HepG2 (cell line): ENCODE results near the gene MSRB3. TPM values are rescaled to one million over a fixed set of nuclear protein-coding genes. Genes with fewer than 3 reads are reported as not detected.

Experiments
- ATF3 ChIP-seq: sonication (generic); formaldehyde crosslinking; IDR thresholded peaks from 2 replicates; pipeline ENCODE4 v1.4.0; 2020; ENCODE audit warnings: missing genetic modification reagents
- CCDC6 ChIP-seq: sonication (generic); formaldehyde crosslinking; IDR thresholded peaks from 2 replicates; pipeline ENCODE4 v1.8.1; 2022; ENCODE audit warnings: mild to moderate bottlenecking, missing genetic modification reagents, moderate library complexity
- HMG20B ChIP-seq: conservative IDR thresholded peaks from 2 replicates; pipeline ENCODE4 v1.6.1; 2016; ENCODE audit warnings: missing genetic modification reagents, missing compliant biosample characterization
- HNRNPK ChIP-seq: fragments of 200-400 bp; formaldehyde crosslinking; IDR thresholded peaks from 2 replicates; pipeline ENCODE4 v1.6.1; 2018; ENCODE audit warnings: low read length, low read depth, moderate library complexity, mild to moderate bottlenecking; ENCODE audit not compliant: poor library complexity, severe bottlenecking
- KDM5B ChIP-seq: sonication (generic); formaldehyde crosslinking; IDR thresholded peaks from 2 replicates; pipeline ENCODE4 v1.4.0; 2020; ENCODE audit warnings: missing genetic modification reagents, mild to moderate bottlenecking, borderline replicate concordance
- KLF6 ChIP-seq: IDR thresholded peaks from 2 replicates; pipeline ENCODE4 v1.8.0; 2016; ENCODE audit warnings: missing biosample characterization, missing genetic modification reagents
- KMT2A ChIP-seq: sonication (generic); formaldehyde crosslinking; IDR thresholded peaks from 2 replicates; pipeline ENCODE4 v1.4.0; 2020; ENCODE audit warnings: missing genetic modification reagents
- LCORL ChIP-seq, 2 experiments: fragments of 450-650 bp in 1 of 2; sonication (generic) in 1 of 2; formaldehyde crosslinking in 1 of 2; IDR thresholded peaks; 2 replicates each; pipeline versions ENCODE4 v1.5.0 to v1.6.1; 2017 to 2020; ENCODE audit warnings: antibody characterized with exemption in 1 of 2, missing genetic modification reagents in 1 of 2
- MTF2 ChIP-seq: sonication (generic); formaldehyde crosslinking; IDR thresholded peaks from 2 replicates; pipeline ENCODE4 v1.5.0; 2020; ENCODE audit warnings: missing genetic modification reagents, borderline replicate concordance
- PHF8 ChIP-seq: sonication (generic); formaldehyde crosslinking; IDR thresholded peaks from 2 replicates; pipeline ENCODE4 v1.5.0; 2020; ENCODE audit warnings: missing genetic modification reagents
- SALL2 ChIP-seq: sonication (generic); formaldehyde crosslinking; IDR thresholded peaks from 2 replicates; pipeline ENCODE4 v1.8.1; 2023; ENCODE audit warnings: mild to moderate bottlenecking, missing genetic modification reagents, inconsistent platforms
- TEAD3 ChIP-seq: optimal IDR thresholded peaks from 2 replicates; pipeline ENCODE3; 2016; ENCODE audit warnings: borderline replicate concordance
- YEATS4 ChIP-seq: sonication (generic); formaldehyde crosslinking; IDR thresholded peaks from 2 replicates; pipeline ENCODE4 v1.4.0; 2020; ENCODE audit warnings: missing genetic modification reagents, borderline replicate concordance
- ZBTB34 ChIP-seq: sonication (generic); formaldehyde crosslinking; IDR thresholded peaks from 2 replicates; pipeline ENCODE4 v1.8.0; 2022; ENCODE audit warnings: mild to moderate bottlenecking, missing genetic modification reagents
- ZNF20 ChIP-seq: sonication (generic); formaldehyde crosslinking; IDR thresholded peaks from 2 replicates; pipeline ENCODE4 v1.4.0; 2020; ENCODE audit warnings: mild to moderate bottlenecking, moderate library complexity, missing genetic modification reagents
- ZNF296 ChIP-seq: sonication (generic); formaldehyde crosslinking; conservative IDR thresholded peaks from 2 replicates; pipeline ENCODE4 v1.5.0; 2020; ENCODE audit warnings: mild to moderate bottlenecking, missing genetic modification reagents
- ZNF501 ChIP-seq: sonication (generic); formaldehyde crosslinking; IDR thresholded peaks from 2 replicates; pipeline ENCODE4 v1.5.1; 2020; ENCODE audit warnings: mild to moderate bottlenecking, moderate library complexity, missing genetic modification reagents
- ZNF547 ChIP-seq: sonication (generic); formaldehyde crosslinking; IDR thresholded peaks from 2 replicates; pipeline ENCODE4 v1.5.1; 2020; ENCODE audit warnings: mild to moderate bottlenecking, missing genetic modification reagents
- ZNF776 ChIP-seq: sonication (generic); formaldehyde crosslinking; IDR thresholded peaks from 2 replicates; pipeline ENCODE4 v1.4.0; 2020; ENCODE audit warnings: mild to moderate bottlenecking, missing genetic modification reagents
- polyA plus RNA-seq, 8 experiments: library from polyadenylated mRNA; depleted of rRNA in 3 of 8; stranded (reverse) in 7 of 8; unstranded in 1 of 8; fragments of >200 nt; fragmentation: Illumina TruSeq in 4 of 8; extraction: Trizol in 4 of 8; gene quantifications; 2 replicates each; pipeline versions ENCODE4 v1.2.1 to v1.2.3, GENCODE V29; 2011 to 2016; ENCODE audit warnings: low read depth in 4 of 8, missing spikeins in 1 of 8, mixed read lengths in 1 of 8; ENCODE audit not compliant: insufficient read depth in 1 of 8
- total RNA-seq, 5 experiments: library from RNA; depleted of rRNA; stranded (reverse); fragments of >200 nt; fragmentation: Illumina TruSeq; extraction: Trizol; gene quantifications; 2 replicates each; pipeline ENCODE4 v1.2.3, GENCODE V29; 2016; ENCODE audit warnings: low read depth in 1 of 5
- TF ChIP-seq, protein P1 (sequence below): sonication (generic); formaldehyde crosslinking; IDR thresholded peaks from 2 replicates; pipeline ENCODE4 v1.5.0; 2020; ENCODE audit warnings: mild to moderate bottlenecking, missing genetic modification reagents, borderline replicate concordance
- TF ChIP-seq, protein P2 (sequence below): sonication (generic); formaldehyde crosslinking; IDR thresholded peaks from 2 replicates; pipeline ENCODE4 v1.4.0; 2020; ENCODE audit warnings: missing genetic modification reagents

The MSRB3 gene
- total and polyA plus RNA-seq, 2 of the 13 experiments (the other 11 are each of a cell fraction or from before 2014, with no cell fraction given), result 1.5 to 1.9 TPM

DNA sequence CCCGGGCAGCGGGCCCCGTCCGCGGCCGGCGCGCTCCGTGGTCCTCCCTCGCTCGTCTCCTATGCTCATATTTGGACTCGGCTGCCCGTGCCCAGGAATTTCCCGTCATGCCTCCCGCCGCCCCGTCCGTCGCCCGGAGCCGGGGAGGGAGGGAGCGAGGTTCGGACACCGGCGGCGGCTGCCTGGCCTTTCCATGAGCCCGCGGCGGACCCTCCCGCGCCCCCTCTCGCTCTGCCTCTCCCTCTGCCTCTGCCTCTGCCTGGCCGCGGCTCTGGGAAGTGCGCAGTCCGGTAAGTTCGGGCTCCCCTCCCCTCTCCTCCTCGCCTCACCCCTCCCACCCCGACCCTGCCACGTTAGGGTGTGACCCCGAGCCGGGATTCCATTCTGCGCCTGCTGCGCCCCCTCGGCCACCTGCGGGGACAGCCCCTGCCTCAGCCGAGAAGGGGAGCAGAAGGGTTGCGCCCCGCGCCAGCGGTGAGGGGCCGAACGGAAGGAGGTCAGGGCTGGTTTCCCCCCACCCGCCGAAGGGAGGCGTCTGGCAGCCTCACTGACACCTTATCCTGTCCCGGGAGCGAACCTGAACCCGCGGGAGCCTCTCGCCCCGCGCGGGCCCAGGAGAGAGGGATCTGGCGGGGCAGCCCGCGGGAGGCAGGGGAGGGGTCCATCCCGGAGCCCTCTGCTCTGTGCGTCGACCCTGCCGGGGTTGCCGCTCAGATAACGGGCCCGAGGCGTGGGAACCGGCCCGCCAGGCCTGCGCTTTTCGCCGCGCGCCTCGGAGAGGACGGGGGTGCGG, at the start of gene MSRB3 (continued):
- TF ChIP-seq KLF6 (CRISPR knock-in tag) (no peak), PHF8 (CRISPR knock-in tag) (peak; percentile 38; the same call in 1 of the 2 replicates), ZBTB34 (CRISPR knock-in tag) (0 out of 2 replicates have a peak, but pooled peaks have one; percentile 27), ZNF20 (CRISPR knock-in tag) (no peak), MTF2 (CRISPR knock-in tag) (peak; percentile 95), CCDC6 (CRISPR knock-in tag) (0 out of 2 replicates have a peak, but pooled peaks have one; percentile 25), ZNF296 (no peak), KMT2A (peak; percentile 9; the same call in 1 of the 2 replicates), ZNF501 (CRISPR knock-in tag) (0 out of 2 replicates have a peak, but pooled peaks have one; percentile 10), ZNF547 (CRISPR knock-in tag) (peak; percentile 21; the same call in 1 of the 2 replicates), YEATS4 (CRISPR knock-in tag) (no peak), SALL2 (peak; percentile 40; the same call in 1 of the 2 replicates), HMG20B (CRISPR knock-in tag) (0 out of 2 replicates have a peak, but pooled peaks have one; percentile 11), LCORL (IDR thresholded peaks at IDR 0.05) (no peak), LCORL (CRISPR knock-in tag; IDR thresholded peaks at IDR 0.05) (peak; percentile 84), TEAD3 (CRISPR knock-in tag) (peak; percentile 82), HNRNPK (peak; percentile 91), ZNF776 (CRISPR knock-in tag) (no peak), ATF3 (CRISPR knock-in tag) (no peak), KDM5B (CRISPR knock-in tag) (peak; percentile 68; the same call in 1 of the 2 replicates)
- TF ChIP-seq, protein P1, sequence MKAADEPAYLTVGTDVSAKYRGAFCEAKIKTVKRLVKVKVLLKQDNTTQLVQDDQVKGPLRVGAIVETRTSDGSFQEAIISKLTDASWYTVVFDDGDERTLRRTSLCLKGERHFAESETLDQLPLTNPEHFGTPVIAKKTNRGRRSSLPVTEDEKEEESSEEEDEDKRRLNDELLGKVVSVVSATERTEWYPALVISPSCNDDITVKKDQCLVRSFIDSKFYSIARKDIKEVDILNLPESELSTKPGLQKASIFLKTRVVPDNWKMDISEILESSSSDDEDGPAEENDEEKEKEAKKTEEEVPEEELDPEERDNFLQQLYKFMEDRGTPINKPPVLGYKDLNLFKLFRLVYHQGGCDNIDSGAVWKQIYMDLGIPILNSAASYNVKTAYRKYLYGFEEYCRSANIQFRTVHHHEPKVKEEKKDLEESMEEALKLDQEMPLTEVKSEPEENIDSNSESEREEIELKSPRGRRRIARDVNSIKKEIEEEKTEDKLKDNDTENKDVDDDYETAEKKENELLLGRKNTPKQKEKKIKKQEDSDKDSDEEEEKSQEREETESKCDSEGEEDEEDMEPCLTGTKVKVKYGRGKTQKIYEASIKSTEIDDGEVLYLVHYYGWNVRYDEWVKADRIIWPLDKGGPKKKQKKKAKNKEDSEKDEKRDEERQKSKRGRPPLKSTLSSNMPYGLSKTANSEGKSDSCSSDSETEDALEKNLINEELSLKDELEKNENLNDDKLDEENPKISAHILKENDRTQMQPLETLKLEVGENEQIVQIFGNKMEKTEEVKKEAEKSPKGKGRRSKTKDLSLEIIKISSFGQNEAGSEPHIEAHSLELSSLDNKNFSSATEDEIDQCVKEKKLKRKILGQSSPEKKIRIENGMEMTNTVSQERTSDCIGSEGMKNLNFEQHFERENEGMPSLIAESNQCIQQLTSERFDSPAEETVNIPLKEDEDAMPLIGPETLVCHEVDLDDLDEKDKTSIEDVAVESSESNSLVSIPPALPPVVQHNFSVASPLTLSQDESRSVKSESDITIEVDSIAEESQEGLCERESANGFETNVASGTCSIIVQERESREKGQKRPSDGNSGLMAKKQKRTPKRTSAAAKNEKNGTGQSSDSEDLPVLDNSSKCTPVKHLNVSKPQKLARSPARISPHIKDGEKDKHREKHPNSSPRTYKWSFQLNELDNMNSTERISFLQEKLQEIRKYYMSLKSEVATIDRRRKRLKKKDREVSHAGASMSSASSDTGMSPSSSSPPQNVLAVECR (CRISPR knock-in tag), result peak; percentile 55; the same call in 1 of the 2 replicates
- TF ChIP-seq, protein P2, sequence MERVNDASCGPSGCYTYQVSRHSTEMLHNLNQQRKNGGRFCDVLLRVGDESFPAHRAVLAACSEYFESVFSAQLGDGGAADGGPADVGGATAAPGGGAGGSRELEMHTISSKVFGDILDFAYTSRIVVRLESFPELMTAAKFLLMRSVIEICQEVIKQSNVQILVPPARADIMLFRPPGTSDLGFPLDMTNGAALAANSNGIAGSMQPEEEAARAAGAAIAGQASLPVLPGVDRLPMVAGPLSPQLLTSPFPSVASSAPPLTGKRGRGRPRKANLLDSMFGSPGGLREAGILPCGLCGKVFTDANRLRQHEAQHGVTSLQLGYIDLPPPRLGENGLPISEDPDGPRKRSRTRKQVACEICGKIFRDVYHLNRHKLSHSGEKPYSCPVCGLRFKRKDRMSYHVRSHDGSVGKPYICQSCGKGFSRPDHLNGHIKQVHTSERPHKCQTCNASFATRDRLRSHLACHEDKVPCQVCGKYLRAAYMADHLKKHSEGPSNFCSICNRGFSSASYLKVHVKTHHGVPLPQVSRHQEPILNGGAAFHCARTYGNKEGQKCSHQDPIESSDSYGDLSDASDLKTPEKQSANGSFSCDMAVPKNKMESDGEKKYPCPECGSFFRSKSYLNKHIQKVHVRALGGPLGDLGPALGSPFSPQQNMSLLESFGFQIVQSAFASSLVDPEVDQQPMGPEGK, result 0 out of 2 replicates have a peak, but pooled peaks have one; percentile 43
